GM21515 (cell line): ENCODE measurements around the gene CFAP52.
"Not testable (repeated sequence)": the region's sequence is repeated elsewhere in the genome, so short reads cannot be mapped to it uniquely, and the experiment has no call there.

Experiments
- ATAC-seq: cut with Tn5 transposase; IDR thresholded peaks from one replicate; pipeline ENCODE4 v1.9.1; 2021; ENCODE audit not compliant: unreplicated experiment

CFAP52 gene

GRCh38 chr17:9568957-9569588 is 7.4 kb upstream of the CFAP52 start:
- no peak for ATAC-seq

- no peak for ATAC-seq
Measured at GRCh38 chr17:9571201-9571600, 5.2 kb upstream of the CFAP52 start.

DNA sequence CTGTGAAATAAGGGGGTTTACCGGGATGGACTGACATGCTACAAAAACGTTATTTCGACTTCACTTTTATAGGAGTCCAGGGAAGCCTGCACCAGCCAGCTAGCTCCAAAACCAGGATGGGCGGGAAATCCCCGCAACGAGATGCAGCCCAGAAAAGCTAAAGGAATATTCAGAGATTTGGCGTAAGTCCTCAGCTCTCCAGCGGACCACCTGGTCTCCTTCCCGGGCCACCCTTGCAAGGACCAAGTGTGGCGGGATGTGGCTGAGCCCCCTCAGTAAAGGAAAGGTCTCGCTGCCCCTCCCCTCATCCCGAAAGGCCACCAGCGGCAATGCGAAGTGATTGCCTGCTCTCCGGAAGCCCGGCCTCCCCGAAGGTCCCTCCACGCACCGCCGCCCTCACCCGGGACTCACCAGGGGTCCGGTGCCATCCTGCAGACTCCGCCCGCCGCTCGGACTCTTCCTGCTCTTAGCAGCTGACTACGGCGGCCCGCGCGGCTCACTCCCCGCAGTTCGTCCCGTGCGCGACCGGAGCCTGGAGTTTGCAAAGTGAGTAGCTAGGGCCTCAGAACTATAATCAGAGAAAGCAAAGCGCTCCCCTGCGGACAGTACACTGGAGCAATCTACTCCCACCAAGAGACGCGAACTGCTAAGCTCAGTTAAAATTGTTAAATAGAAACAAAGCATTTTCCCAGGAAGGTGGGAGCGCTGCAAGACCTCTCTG is 901 bp upstream of the CFAP52 start, which contains the start of gene STX8:
Gene STX8, minus strand, starts transcription at position 440 of the 721 bp plus-strand sequence. Its CDS starts 12 bp downstream, at position 428.
- ATAC-seq = peak; percentile 78

- ATAC-seq = no peak
Measured at GRCh38 chr17:9577373-9577709, 899 bp downstream of the CFAP52 start.

GRCh38 chr17:9587969-9588656 is 11.7 kb downstream of the CFAP52 start:
- ATAC-seq = no peak

- ATAC-seq = no peak
Measured at GRCh38 chr17:9594065-9594464, 17.6 kb downstream of the CFAP52 start.

- ATAC-seq = not testable (repeated sequence)
Measured at GRCh38 chr17:9597638-9598037, 21.2 kb downstream of the CFAP52 start.

DNA sequence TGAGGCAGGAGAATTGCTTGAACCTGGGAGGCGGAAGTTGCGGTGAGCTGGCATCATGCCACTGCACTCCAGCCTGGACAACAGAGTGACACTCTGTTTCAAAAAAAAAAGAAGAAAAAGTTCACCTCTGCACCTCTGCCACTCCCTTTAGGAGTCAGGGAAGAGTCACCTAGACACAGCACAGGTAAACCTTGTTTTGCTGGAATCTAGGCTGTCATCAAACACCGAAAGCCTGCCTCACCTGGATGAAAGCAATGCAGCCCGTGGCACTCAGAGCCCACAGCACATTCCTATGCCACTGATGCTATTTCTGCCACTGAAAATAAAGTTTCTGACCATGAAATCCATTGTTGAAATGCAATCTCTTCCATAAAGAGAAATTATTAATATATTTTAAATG is 22.2 kb downstream of the CFAP52 start:
- ATAC-seq = no peak

DNA sequence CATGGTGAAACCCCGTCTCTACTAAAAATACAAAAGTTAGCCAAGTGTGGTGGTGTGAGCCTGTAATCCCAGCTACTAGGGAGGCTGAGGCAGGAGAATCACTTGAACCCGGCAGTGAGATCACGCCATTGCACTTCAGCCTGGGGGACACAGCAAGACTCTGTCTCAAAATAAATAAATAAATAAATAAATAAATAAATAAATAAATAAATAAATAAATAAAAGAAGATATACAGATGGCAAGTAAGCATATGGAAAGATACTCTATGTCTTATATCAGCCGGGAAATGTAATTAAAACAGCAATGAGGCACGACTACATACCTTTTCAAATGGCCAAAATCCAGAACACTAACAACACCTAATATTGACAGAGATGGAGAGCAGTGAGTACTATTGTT is 28.1 kb downstream of the CFAP52 start:
- ATAC-seq = not testable (repeated sequence)

- ATAC-seq = no peak
Measured at GRCh38 chr17:9606453-9606852, 30.0 kb downstream of the CFAP52 start.

GRCh38 chr17:9607058-9607457 is 30.6 kb downstream of the CFAP52 start:
- not testable (repeated sequence) for ATAC-seq

DNA sequence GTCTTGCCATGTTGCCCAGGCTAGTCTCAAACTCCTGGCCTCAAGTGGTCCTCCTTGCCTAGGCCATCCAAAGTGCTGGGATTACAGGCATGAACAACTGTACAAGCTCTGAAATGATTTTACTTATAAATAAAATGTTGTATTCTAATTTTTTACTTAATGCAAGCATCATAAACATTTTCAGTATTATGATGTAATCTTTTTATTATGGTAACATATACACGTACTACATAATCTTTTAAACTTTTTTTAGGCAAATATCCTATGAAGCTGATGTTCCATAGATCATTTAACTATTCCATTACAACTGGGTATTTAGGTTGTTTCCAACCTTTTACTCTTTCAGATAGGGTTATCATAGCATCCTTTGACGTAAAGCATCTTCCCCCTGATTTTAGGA is 35.1 kb downstream of the CFAP52 start:
- ATAC-seq = no peak

DNA sequence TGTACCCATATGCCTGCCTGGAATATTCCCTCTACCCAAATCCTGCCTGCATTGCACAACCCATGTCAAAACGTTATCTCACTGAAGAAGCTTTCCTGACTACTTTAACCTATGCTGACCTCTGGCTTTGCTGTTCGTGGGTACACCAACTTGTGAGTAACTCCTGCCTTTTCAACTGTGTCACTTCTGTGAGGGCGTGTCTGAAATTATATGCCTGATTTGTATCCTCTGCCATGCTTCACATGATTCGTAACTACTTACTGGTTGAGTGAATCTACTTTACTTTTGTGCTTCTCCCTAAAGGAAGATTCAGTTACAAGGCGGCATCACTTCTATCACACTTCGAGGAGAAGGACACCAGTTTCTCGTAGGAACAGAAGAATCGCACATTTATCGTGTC is 35.6 kb downstream of the CFAP52 start:
- ATAC-seq = no peak

GRCh38 chr17:9615486-9615885 is 39.0 kb downstream of the CFAP52 start:
- no peak for ATAC-seq

GRCh38 chr17:9622961-9623360 is 46.5 kb downstream of the CFAP52 start:
- ATAC-seq = no peak

DNA sequence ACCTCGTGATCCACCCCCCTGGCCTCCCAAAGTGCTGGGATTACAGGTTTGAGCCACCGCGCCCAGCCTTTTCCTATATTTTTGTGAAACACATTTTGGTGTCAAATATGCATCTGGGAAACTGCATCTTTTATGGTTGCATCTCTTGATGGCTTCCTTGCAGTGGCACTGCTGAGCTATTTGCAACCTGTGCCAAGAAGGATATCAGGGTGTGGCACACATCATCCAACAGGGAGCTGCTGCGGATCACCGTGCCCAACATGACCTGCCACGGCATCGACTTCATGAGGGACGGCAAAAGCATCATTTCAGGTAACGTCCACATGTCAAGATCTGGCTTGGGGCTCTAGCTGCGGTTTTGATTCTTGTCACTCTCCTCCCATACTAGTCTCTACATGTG is 52.1 kb downstream of the CFAP52 start:
- ATAC-seq = no peak

GRCh38 chr17:9632741-9633140 is 56.3 kb downstream of the CFAP52 start:
- no peak for ATAC-seq

DNA sequence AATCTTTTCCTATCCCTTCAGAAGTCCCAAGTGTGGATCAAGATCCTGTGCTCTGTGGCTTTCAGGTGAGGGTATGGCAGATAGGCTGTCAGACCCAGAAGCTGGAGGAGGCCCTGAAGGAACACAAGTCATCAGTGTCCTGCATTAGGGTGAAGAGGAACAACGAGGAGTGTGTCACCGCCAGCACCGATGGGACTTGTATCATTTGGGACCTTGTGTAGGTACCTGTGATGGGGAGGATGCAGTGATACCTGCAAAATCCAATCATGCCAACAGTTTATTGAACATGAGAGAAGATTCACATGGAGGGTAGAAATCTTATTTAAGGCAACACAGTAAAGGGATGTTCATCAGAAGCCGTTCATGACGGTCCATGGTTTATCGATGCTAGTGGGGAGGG is 58.9 kb downstream of the CFAP52 start:
- ATAC-seq = no peak

DNA sequence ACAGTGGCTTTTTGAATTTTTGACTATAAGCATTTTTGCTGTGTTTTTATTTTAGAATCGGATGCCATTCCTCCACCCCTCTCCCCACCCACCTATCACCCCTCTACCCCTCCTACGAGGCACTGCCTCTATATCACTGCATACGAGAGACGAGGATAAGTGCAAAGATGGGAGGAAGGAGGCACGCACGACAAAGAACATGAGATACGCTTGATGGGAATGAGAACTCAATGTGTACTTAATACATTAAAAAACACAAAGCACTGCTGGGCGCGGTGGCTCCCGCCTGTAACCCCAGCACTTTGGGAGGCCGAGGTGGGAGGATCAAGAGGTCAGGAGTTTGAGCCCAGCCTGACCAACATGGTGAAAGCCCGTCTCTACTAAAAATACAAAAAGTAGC is 60.1 kb downstream of the CFAP52 start:
- no peak for ATAC-seq

DNA sequence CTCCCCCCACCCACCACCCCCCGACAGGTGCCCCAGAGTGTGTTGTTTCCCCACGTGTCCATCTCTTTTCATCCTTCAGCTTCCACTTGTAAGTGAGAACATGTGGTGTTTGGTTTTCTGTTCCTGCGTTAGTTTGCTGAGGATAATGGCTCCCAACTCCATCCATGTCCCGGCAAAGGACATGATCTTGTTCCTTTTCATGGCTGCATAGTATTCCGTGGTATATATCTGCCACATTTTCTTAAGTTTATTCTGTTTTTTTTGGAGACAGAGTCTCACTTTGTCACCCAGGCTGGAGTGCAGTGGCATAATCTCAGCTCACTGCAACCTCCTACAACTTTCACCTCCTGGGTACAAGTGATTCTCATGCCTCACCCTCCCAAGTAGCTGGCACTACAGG is 63.9 kb downstream of the CFAP52 start:
- ATAC-seq = not testable (repeated sequence)

DNA sequence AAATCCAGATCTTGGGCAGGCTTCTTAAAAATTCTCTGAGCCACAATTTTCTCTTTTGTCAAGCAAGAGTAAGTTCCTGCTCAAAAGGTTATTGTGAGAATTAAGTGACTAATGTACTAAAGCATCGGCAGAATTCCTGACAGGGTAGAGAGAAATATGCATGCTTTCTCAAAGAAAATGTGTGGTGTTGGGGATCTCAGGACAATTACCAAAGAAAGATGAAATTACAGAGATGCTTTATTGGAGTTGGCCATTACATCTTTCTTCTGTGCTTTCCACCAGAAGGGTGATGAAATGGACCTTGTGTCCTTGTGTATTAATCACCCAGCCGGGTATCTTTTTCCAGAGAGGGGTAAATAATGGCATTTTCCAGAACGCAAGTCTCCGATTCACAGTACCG is 67.2 kb downstream of the CFAP52 start:
- ATAC-seq = no peak
